Suppressor macrophage (primary cell): ENCODE measurements around the gene OSMR.

Source experiments
- DNase-seq, 4 experiments: peaks; one replicate each; pipeline ENCODE4 v3.0.0-alpha.2; 2020 to 2022
- total RNA-seq, 17 experiments: gene quantifications; one replicate each; lab custom pipeline; 2026; ENCODE audit warnings: mixed read lengths in 6 of 17, inconsistent platforms in 3 of 17; lab: John Stamatoyannopoulos, UW

The OSMR gene
- 0 to 3.0 (median 0.05) reads per million in 17 experiments for total RNA-seq

- peak; percentile 13 to 60 (median 36) for DNase-seq
Measured at GRCh38 chr5:38845526-38846378, at the start of gene OSMR. OSMR (plus strand) TSS chr5:38846012; CDS start chr5:38869045, 23,033 bp downstream.

- DNase-seq = no peak
Measured at GRCh38 chr5:38796742-38797108, 49.1 kb upstream of the OSMR start.

GRCh38 chr5:38797838-38798237 is 48.0 kb upstream of the OSMR start:
- no peak for DNase-seq

GRCh38 chr5:38799556-38800377 is 46.0 kb upstream of the OSMR start:
- no peak for DNase-seq

GRCh38 chr5:38800515-38800914 is 45.3 kb upstream of the OSMR start:
- no peak for DNase-seq

- DNase-seq = no peak
Measured at GRCh38 chr5:38802125-38802524, 43.7 kb upstream of the OSMR start.

GRCh38 chr5:38803246-38803645 is 42.6 kb upstream of the OSMR start:
- DNase-seq = no peak

GRCh38 chr5:38806775-38807258 is 39.0 kb upstream of the OSMR start:
- no peak for DNase-seq

- DNase-seq = no peak
Measured at GRCh38 chr5:38807570-38808483, 38.0 kb upstream of the OSMR start.

GRCh38 chr5:38808666-38809343 is 37.0 kb upstream of the OSMR start:
- no peak for DNase-seq

GRCh38 chr5:38809388-38810359 is 36.1 kb upstream of the OSMR start:
- peak; percentile 64 to 83 (median 78) for DNase-seq

GRCh38 chr5:38814879-38815278 is 30.9 kb upstream of the OSMR start:
- DNase-seq = no peak

GRCh38 chr5:38816083-38817030 is 29.5 kb upstream of the OSMR start:
- no peak for DNase-seq

- no peak for DNase-seq
Measured at GRCh38 chr5:38821679-38822078, 24.1 kb upstream of the OSMR start.

- DNase-seq = no peak
Measured at GRCh38 chr5:38823503-38823902, 22.3 kb upstream of the OSMR start.

GRCh38 chr5:38824821-38825220 is 21.0 kb upstream of the OSMR start:
- no peak for DNase-seq

GRCh38 chr5:38825494-38825893 is 20.3 kb upstream of the OSMR start:
- DNase-seq = no peak

- no peak for DNase-seq
Measured at GRCh38 chr5:38827525-38827924, 18.3 kb upstream of the OSMR start.

- no peak for DNase-seq
Measured at GRCh38 chr5:38830521-38831051, 15.2 kb upstream of the OSMR start.
